ENCODE measurements around the gene CDC42BPG. TPM values are rescaled to one million over a fixed set of nuclear protein-coding genes. Genes with fewer than 3 reads are reported as not detected.

CDC42BPG gene
- polyA plus RNA-seq, 1 donor from 2014 or later: not detected

DNA sequence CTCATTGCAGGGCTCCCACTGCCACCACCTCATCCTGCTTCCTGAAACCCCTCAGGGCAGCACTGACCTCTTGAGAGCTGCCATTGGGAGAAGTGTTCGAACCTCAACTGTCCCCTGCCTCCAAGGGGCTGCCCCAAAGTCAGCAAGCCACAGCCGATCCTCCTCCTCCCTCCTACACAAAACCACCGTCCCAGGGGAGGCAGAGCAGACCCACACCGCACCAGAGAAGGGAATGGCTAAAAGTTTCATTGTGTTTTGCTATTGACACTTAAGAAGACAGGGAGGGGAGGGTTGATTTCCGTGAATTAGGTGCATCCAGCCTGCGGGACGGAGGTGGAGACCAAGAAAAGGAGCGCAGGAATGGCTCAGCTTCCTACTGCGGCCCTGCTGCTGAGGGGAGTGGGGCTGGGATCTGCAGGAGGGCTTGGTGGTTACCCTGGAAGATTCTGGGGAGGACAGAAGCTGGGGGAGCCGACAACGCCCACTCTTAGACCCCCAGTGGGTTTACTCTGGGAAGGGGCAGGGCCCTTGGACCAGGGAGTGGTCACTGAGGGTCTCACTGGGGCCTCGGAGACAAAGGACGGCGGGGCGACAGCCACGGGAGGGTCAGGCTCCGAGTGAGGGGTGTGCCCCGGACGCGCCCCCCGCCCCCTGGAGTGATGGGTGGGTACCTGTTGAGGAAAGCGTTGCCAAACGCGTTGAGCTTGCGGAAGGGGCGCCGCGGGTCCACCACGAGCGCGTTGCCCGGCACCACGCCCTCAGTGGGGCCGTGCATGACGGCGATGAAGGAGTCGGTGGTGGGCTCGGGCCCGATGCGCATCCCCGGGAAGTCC is 33.2 kb upstream of the CDC42BPG start:
- no peaks in the 10 kb centered on the region for H3K27me3 ChIP-seq (ENCODE audit: insufficient read depth, low read depth, low read length)
- peak overlapping the region; percentile 62 for H3K4me2 ChIP-seq (ENCODE audit: low read length)
- H3K9me2 ChIP-seq (ENCODE audit: insufficient read depth, low read length): no peaks in the 10 kb centered on the region
- H3K27ac ChIP-seq (ENCODE audit: low read length): peak overlapping the region; percentile 74
- H3K36me3 ChIP-seq (ENCODE audit: insufficient read depth, low read length): no peaks in the 10 kb centered on the region
- H3F3A ChIP-seq (ENCODE audit: insufficient read depth, low read length, poor library complexity, severe bottlenecking): no peaks in the 10 kb centered on the region
- peak overlapping the region; percentile 10 for H2AFZ ChIP-seq (ENCODE audit: low read depth, low read length)
- H3K4me3 ChIP-seq (ENCODE audit: low read length): peak overlapping the region; percentile 81
- H3K9ac ChIP-seq (ENCODE audit: low read length): peak overlapping the region; percentile 78
- no peaks in the 10 kb centered on the region for H4K20me1 ChIP-seq (ENCODE audit: insufficient read depth)
- TF ChIP-seq TAF1 (IDR thresholded peaks at IDR 0.05; ENCODE audit: low read depth) (no peak), EZH2 (IDR thresholded peaks at IDR 0.05; ENCODE audit: borderline replicate concordance, insufficient read depth, low read length, poor library complexity, severe bottlenecking) (no peak), MXI1 (conservative IDR thresholded peaks at IDR 0.05; ENCODE audit: poor library complexity, severe bottlenecking) (peak; percentile 83), SMC3 (conservative IDR thresholded peaks at IDR 0.05; ENCODE audit: poor library complexity) (no peak), EP300 (conservative IDR thresholded peaks at IDR 0.05; ENCODE audit: poor library complexity, severe bottlenecking) (no peak), POLR2AphosphoS5 (IDR thresholded peaks at IDR 0.05) (no peak)
- no peaks in the 10 kb centered on the region for H3K9me3 ChIP-seq (ENCODE audit: low read length)
- peaks cover 33% of the 10 kb centered on the region for H3K79me2 ChIP-seq (replicated peaks; ENCODE audit: insufficient read depth, low read length)

DNA sequence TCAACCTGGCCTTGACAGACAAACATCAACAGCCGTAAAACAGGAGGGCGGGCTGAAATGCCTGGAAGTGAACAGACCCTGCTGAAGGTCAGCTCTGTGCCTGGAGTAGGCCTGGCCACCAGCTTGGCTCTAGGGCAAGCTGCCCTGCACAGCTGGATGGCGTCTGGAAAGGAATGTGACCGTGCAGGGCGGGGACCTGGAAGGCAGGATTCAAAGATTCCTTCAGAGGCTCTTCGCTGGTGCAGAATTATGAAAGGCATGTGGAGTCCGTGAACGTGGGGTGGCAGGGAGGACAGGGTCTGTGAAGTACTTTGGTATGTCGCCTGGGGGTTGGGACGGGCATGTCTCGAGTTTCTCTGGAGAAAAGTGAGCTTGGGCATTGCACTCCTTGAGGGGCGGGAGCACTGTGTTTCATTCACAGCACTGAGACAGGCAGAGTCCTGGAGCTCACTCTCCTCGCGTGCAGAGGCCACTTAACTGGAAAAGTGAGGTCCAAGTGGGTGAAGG is 32.4 kb upstream of the CDC42BPG start:
- H3F3A ChIP-seq (ENCODE audit: insufficient read depth, low read length, poor library complexity, severe bottlenecking): no peaks in the 10 kb centered on the region
- peaks cover 36% of the 10 kb centered on the region for H3K79me2 ChIP-seq (replicated peaks; ENCODE audit: insufficient read depth, low read length)
- no peaks in the 10 kb centered on the region for H3K27me3 ChIP-seq (ENCODE audit: insufficient read depth, low read depth, low read length)
- H3K9ac ChIP-seq (ENCODE audit: low read length): peak overlapping the region; percentile 78
- H3K9me3 ChIP-seq (ENCODE audit: low read length): no peaks in the 10 kb centered on the region
- peak overlapping the region; percentile 62 for H3K4me2 ChIP-seq (ENCODE audit: low read length)
- TF ChIP-seq TAF1 (IDR thresholded peaks at IDR 0.05; ENCODE audit: low read depth): no peak
- no peak for TF ChIP-seq MXI1 (conservative IDR thresholded peaks at IDR 0.05; ENCODE audit: poor library complexity, severe bottlenecking)
- TF ChIP-seq, protein P1, sequence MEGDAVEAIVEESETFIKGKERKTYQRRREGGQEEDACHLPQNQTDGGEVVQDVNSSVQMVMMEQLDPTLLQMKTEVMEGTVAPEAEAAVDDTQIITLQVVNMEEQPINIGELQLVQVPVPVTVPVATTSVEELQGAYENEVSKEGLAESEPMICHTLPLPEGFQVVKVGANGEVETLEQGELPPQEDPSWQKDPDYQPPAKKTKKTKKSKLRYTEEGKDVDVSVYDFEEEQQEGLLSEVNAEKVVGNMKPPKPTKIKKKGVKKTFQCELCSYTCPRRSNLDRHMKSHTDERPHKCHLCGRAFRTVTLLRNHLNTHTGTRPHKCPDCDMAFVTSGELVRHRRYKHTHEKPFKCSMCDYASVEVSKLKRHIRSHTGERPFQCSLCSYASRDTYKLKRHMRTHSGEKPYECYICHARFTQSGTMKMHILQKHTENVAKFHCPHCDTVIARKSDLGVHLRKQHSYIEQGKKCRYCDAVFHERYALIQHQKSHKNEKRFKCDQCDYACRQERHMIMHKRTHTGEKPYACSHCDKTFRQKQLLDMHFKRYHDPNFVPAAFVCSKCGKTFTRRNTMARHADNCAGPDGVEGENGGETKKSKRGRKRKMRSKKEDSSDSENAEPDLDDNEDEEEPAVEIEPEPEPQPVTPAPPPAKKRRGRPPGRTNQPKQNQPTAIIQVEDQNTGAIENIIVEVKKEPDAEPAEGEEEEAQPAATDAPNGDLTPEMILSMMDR (IDR thresholded peaks at IDR 0.05; ENCODE audit: poor library complexity, severe bottlenecking): no peak
- no peak for TF ChIP-seq POLR2AphosphoS5 (IDR thresholded peaks at IDR 0.05)
- TF ChIP-seq EZH2 (IDR thresholded peaks at IDR 0.05; ENCODE audit: borderline replicate concordance, insufficient read depth, low read length, poor library complexity, severe bottlenecking): no peak
- TF ChIP-seq RAD21 (conservative IDR thresholded peaks at IDR 0.05): no peak
- TF ChIP-seq, protein P2, sequence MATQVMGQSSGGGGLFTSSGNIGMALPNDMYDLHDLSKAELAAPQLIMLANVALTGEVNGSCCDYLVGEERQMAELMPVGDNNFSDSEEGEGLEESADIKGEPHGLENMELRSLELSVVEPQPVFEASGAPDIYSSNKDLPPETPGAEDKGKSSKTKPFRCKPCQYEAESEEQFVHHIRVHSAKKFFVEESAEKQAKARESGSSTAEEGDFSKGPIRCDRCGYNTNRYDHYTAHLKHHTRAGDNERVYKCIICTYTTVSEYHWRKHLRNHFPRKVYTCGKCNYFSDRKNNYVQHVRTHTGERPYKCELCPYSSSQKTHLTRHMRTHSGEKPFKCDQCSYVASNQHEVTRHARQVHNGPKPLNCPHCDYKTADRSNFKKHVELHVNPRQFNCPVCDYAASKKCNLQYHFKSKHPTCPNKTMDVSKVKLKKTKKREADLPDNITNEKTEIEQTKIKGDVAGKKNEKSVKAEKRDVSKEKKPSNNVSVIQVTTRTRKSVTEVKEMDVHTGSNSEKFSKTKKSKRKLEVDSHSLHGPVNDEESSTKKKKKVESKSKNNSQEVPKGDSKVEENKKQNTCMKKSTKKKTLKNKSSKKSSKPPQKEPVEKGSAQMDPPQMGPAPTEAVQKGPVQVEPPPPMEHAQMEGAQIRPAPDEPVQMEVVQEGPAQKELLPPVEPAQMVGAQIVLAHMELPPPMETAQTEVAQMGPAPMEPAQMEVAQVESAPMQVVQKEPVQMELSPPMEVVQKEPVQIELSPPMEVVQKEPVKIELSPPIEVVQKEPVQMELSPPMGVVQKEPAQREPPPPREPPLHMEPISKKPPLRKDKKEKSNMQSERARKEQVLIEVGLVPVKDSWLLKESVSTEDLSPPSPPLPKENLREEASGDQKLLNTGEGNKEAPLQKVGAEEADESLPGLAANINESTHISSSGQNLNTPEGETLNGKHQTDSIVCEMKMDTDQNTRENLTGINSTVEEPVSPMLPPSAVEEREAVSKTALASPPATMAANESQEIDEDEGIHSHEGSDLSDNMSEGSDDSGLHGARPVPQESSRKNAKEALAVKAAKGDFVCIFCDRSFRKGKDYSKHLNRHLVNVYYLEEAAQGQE (IDR thresholded peaks at IDR 0.05; ENCODE audit: borderline replicate concordance): no peak
- H2AFZ ChIP-seq (ENCODE audit: low read depth, low read length): no peak overlapping the region
- no peaks in the 10 kb centered on the region for H3K9me2 ChIP-seq (ENCODE audit: insufficient read depth, low read length)
- H4K20me1 ChIP-seq (ENCODE audit: insufficient read depth): no peaks in the 10 kb centered on the region
- H3K27ac ChIP-seq (ENCODE audit: low read length): no peak overlapping the region
- H3K4me3 ChIP-seq (ENCODE audit: low read length): peak overlapping the region; percentile 81
- no peaks in the 10 kb centered on the region for H3K36me3 ChIP-seq (ENCODE audit: insufficient read depth, low read length)
